ENCODE results near the gene OTUD1. TPM values are rescaled to one million over a fixed set of nuclear protein-coding genes. Genes with fewer than 3 reads are reported as not detected.
A peak's percentile ranks its signal among the peaks of the same experiment; 100 is the strongest.

The OTUD1 gene
- total RNA-seq, 3 donors from 2014 or later = 11.6 to 15.7 (median 15.1) TPM

DNA sequence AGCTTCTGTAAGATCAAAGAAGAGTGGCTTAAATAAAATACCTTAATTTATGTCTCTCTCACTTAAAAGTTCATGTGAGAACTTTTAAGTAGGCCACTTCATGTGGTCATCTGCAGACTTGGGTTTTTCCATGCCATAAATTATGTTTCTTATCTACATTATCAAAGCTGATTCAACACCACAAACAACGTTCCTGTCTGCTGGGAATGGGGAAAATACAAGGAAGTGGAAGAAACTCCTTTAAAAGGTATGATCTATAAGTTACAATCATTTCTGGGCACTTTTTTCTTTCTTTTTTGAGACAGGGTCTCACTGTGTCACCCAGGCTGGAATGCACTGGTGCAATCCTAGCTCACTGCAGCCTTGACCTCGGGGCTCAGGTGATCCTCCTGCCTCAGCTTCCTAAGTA, 16.9 kb upstream of the OTUD1 start:
- Histone ChIP-seq H3K4me1 (ENCODE audit: low read depth) (no peaks in the 10 kb centered on the region), H3K4me3 (no peak overlapping the region), H3K36me3 (ENCODE audit: low read depth) (no peaks in the 10 kb centered on the region), H3K9me3 (no peaks in the 10 kb centered on the region)
- peak; percentile 71 for ATAC-seq
- TF ChIP-seq, protein P1, sequence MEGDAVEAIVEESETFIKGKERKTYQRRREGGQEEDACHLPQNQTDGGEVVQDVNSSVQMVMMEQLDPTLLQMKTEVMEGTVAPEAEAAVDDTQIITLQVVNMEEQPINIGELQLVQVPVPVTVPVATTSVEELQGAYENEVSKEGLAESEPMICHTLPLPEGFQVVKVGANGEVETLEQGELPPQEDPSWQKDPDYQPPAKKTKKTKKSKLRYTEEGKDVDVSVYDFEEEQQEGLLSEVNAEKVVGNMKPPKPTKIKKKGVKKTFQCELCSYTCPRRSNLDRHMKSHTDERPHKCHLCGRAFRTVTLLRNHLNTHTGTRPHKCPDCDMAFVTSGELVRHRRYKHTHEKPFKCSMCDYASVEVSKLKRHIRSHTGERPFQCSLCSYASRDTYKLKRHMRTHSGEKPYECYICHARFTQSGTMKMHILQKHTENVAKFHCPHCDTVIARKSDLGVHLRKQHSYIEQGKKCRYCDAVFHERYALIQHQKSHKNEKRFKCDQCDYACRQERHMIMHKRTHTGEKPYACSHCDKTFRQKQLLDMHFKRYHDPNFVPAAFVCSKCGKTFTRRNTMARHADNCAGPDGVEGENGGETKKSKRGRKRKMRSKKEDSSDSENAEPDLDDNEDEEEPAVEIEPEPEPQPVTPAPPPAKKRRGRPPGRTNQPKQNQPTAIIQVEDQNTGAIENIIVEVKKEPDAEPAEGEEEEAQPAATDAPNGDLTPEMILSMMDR (IDR thresholded peaks at IDR 0.05) = no peak
- intact Hi-C loops (cut with DNase I, micrococcal nuclease) = no loop called here
- no peak for DNase-seq

DNA sequence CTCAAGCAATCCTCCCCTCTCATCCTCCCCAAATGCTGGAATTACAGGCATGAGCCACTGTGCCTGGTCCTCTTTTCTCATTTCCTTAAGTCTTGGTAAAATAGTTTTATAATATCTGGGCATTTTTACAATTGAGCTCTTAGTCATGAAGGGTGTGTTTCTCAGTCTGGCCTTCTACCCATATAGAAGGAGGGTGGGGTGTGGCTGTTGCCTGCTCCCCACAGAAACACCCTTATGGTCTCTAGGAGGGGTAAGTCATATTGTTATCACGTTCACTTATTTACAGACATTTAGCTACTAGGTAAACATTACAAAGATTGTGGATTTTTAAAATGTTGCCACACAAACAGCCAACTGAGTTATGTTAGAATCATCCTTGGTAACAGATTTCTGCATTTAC, 6.7 kb upstream of the OTUD1 start:
- TF ChIP-seq, protein P1 (IDR thresholded peaks at IDR 0.05) = no peak
- DNase-seq (peak in 1 of 3 donors; percentile 44), ATAC-seq (peak; percentile 99)
- intact Hi-C loops (cut with DNase I, micrococcal nuclease) = no loop called here
- H3K4me3 ChIP-seq = no peak overlapping the region
- H3K4me1 ChIP-seq (ENCODE audit: low read depth) = peaks cover 4% of the 10 kb centered on the region
- H3K9me3 ChIP-seq = no peaks in the 10 kb centered on the region
- H3K36me3 ChIP-seq (ENCODE audit: low read depth) = no peaks in the 10 kb centered on the region

DNA sequence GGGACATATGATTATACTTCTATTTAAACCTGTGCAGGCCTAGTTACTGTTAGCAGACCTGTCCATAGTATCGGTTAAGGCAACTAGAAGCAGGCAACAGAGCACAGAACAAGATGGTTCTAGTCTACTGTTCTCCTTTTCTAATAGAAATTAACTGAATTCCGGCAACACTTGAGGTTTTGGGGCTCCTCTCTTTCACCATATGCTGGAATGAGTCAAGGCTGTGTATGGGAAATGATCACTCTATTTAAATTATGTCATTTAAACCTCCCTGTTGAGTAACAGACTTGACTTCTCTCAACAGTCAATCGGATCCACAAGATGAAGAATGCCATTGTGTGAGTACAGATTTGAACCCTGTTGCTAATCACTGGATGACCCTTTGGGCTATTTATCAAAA, 6.2 kb upstream of the OTUD1 start:
- intact Hi-C loops (cut with DNase I, micrococcal nuclease) = no loop called here
- no peak for ATAC-seq

DNA sequence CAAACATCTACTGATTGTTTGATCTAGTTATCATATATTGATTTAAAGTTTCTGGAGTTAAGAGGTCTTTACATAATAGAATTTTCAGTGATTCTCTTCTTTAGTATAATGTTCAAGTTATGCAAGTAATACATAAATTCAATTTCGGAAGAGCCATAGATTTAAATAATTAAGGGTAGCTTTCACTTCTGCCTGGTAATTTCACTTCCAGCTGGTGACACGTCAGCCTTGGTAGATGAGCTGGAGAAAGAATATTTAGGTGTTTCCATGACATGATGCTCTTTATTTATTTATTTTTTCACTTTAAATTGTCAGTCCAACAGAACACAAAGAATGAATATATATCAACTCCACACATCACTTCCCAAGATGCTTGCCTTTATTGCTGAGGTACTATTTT, 5.2 kb upstream of the OTUD1 start:
- intact Hi-C loops (cut with DNase I, micrococcal nuclease) = no loop called here
- Histone ChIP-seq H3K9me3 (no peaks in the 10 kb centered on the region), H3K4me1 (ENCODE audit: low read depth) (peaks cover 4% of the 10 kb centered on the region), H3K36me3 (ENCODE audit: low read depth) (no peaks in the 10 kb centered on the region), H3K4me3 (no peak overlapping the region)
- ATAC-seq (no peak), DNase-seq (no peak)
- TF ChIP-seq, protein P1 (IDR thresholded peaks at IDR 0.05) = no peak

More for the DNA sequence above, 6.2 kb upstream of the OTUD1 start:
- no peaks in the 10 kb centered on the region for H3K9me3 ChIP-seq
- no peaks in the 10 kb centered on the region for H3K36me3 ChIP-seq (ENCODE audit: low read depth)
- H3K4me3 ChIP-seq = no peak overlapping the region
- peaks cover 4% of the 10 kb centered on the region for H3K4me1 ChIP-seq (ENCODE audit: low read depth)
- TF ChIP-seq, protein P1 (IDR thresholded peaks at IDR 0.05) = no peak
- DNase-seq = no peak

DNA sequence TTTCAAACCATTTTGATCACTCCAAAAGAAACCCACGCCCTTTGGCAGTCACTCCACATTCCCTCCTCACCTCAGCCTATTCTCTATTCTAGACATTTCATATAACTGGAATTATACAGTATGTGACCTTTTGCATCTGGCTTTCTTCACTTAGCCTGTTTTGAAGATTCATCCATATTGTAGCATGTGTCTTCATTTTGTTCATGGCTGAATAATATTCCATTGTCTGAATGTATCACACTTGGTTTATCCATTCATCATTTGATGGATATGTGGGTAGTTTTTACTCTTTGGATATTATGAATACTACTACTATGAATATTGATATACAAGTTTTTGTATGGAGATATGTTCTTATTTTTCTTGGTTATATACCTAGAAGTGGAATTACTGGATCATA, 3.5 kb upstream of the OTUD1 start:
- Histone ChIP-seq H3K36me3 (ENCODE audit: low read depth) (no peaks in the 10 kb centered on the region), H3K4me3 (no peak overlapping the region), H3K4me1 (ENCODE audit: low read depth) (peaks cover 4% of the 10 kb centered on the region), H3K9me3 (no peaks in the 10 kb centered on the region)
- ATAC-seq = no peak
- intact Hi-C loops (cut with DNase I, micrococcal nuclease) = no loop called here
- TF ChIP-seq, protein P1 (IDR thresholded peaks at IDR 0.05) = no peak
- DNase-seq = no peak

DNA sequence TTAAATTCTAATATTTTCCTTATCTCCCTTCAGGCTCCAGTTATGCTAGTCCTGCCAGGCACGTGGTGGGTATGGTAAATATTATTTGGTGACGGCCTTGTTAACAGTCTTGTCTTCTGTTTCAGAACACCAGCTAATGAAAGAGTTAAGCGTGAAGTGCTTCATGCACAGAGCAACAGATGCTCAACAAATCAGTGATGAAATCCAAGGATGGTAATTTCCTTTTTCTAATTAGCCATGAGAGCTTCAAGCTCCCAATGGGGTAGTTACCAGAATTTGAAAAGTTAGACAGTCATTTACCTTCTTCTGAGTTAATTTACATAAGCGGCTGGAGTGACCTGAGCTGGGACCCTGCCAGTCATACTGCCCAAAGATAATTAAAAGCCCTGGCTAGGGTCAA, 1.9 kb upstream of the OTUD1 start:
- no peak for ATAC-seq
- Histone ChIP-seq H3K4me3 (no peak overlapping the region), H3K4me1 (ENCODE audit: low read depth) (peaks cover 15% of the 10 kb centered on the region), H3K9me3 (no peaks in the 10 kb centered on the region), H3K36me3 (ENCODE audit: low read depth) (no peaks in the 10 kb centered on the region)
- intact Hi-C loops (cut with DNase I, micrococcal nuclease) = no loop called here
- TF ChIP-seq, protein P1 (IDR thresholded peaks at IDR 0.05) = no peak
- DNase-seq = no peak

Data from mucosa of descending colon (tissue), 3 donors.